Astrocyte (in vitro differentiated cells and primary cell): ENCODE measurements around the gene CTIF. TPM values are rescaled to one million over a fixed set of nuclear protein-coding genes. Genes with fewer than 3 reads are reported as not detected.

ENCODE experiments used
- DNase-seq: peaks from one replicate; pipeline ENCODE4 v3.0.0-alpha.2; 2010; ENCODE audit warnings: low read depth
- FAIRE-seq: peaks from 2 replicates; lab custom pipeline; 2011; peaks lifted over from hg19 to GRCh38; lab: Jason Lieb, UNC
- H2AFZ ChIP-seq: 2 replicates; pipeline ENCODE4 v1.6.0; 2012; ENCODE audit warnings: low read depth, low read length, inconsistent platforms
- H3K27ac ChIP-seq: 2 replicates; pipeline ENCODE4 v1.5.1; 2011; ENCODE audit warnings: low read depth, low read length, inconsistent platforms
- H3K27me3 ChIP-seq: 2 replicates; pipeline ENCODE4 v1.6.0; 2011; ENCODE audit warnings: low read length, inconsistent platforms; ENCODE audit not compliant: insufficient read depth
- H3K36me3 ChIP-seq: 2 replicates; pipeline ENCODE4 v1.5.1; 2011; ENCODE audit warnings: low read length, inconsistent platforms; ENCODE audit not compliant: insufficient read depth
- H3K4me1 ChIP-seq: 2 replicates; pipeline ENCODE4 v1.5.1; 2011; ENCODE audit warnings: low read length, inconsistent platforms; ENCODE audit not compliant: insufficient read depth
- H3K4me2 ChIP-seq: 2 replicates; pipeline ENCODE4 v1.6.0; 2012; ENCODE audit warnings: low read length, inconsistent platforms
- H3K4me3 ChIP-seq: 2 replicates; pipeline ENCODE4 v1.5.1; 2011; ENCODE audit warnings: low read depth, mild to moderate bottlenecking, low read length, inconsistent platforms; ENCODE audit not compliant: insufficient read depth
- H3K79me2 ChIP-seq: 2 replicates; pipeline ENCODE4 v1.6.0; 2012; ENCODE audit warnings: mild to moderate bottlenecking, low read length, inconsistent platforms; ENCODE audit not compliant: insufficient read depth
- H3K9ac ChIP-seq: 2 replicates; pipeline ENCODE4 v1.6.0; 2012; ENCODE audit warnings: mild to moderate bottlenecking, low read length, inconsistent platforms
- H3K9me3 ChIP-seq: 2 replicates; pipeline ENCODE4 v1.5.1; 2012; ENCODE audit warnings: low read depth, mild to moderate bottlenecking, low read length, inconsistent platforms; ENCODE audit not compliant: insufficient read depth
- H4K20me1 ChIP-seq: 2 replicates; pipeline ENCODE4 v1.6.0; 2012; ENCODE audit warnings: low read length, inconsistent platforms; ENCODE audit not compliant: insufficient read depth
- H3K27ac Mint-ChIP-seq: one replicate; pipeline ENCODE4 v1.8.0; 2021; ENCODE audit warnings: mild to moderate bottlenecking, mixed read lengths; ENCODE audit not compliant: unreplicated experiment
- H3K27me3 Mint-ChIP-seq: one replicate; pipeline ENCODE4 v1.8.0; 2021; ENCODE audit warnings: low read depth, mixed read lengths; ENCODE audit not compliant: unreplicated experiment
- H3K36me3 Mint-ChIP-seq: one replicate; pipeline ENCODE4 v1.8.0; 2021; ENCODE audit warnings: low read depth, mixed read lengths; ENCODE audit not compliant: unreplicated experiment
- H3K4me1 Mint-ChIP-seq: one replicate; pipeline ENCODE4 v1.8.0; 2021; ENCODE audit warnings: low read depth, mixed read lengths; ENCODE audit not compliant: unreplicated experiment
- H3K4me3 Mint-ChIP-seq: one replicate; pipeline ENCODE4 v1.8.0; 2021; ENCODE audit warnings: mild to moderate bottlenecking, moderate library complexity, mixed read lengths; ENCODE audit not compliant: unreplicated experiment
- H3K9me3 Mint-ChIP-seq: one replicate; pipeline ENCODE4 v1.8.0; 2021; ENCODE audit warnings: mild to moderate bottlenecking, mixed read lengths; ENCODE audit not compliant: unreplicated experiment
- CTCF ChIP-seq: IDR thresholded peaks from 2 replicates; pipeline ENCODE4 v1.5.1; 2011; ENCODE audit warnings: low read depth, mild to moderate bottlenecking, inconsistent platforms, low read length, moderate library complexity; ENCODE audit not compliant: insufficient read depth
- EZH2 ChIP-seq: IDR thresholded peaks from 2 replicates; pipeline ENCODE4 v1.6.1; 2012; ENCODE audit warnings: mild to moderate bottlenecking, low read length, inconsistent platforms; ENCODE audit not compliant: insufficient read depth
- total RNA-seq: library from RNA; stranded (reverse); gene quantifications from 2 replicates; pipeline ENCODE4 v1.2.1, GENCODE V29; 2021

Gene CTIF
- total RNA-seq, 1 donor from 2014 or later = 101 TPM

- H3K27me3 Mint-ChIP-seq = no peaks in the 10 kb centered on the region
- peaks cover 2% of the 10 kb centered on the region for H3K9me3 Mint-ChIP-seq
- H3K79me2 ChIP-seq = peaks cover 46% of the 10 kb centered on the region
- TF ChIP-seq CTCF (no peak), EZH2 (no peak)
- peaks cover 20% of the 10 kb centered on the region for H3K36me3 Mint-ChIP-seq
- H3K9me3 ChIP-seq = peaks cover 4% of the 10 kb centered on the region
- H3K4me1 ChIP-seq = peaks cover 19% of the 10 kb centered on the region
- no peak overlapping the region for H3K9ac ChIP-seq
- peaks cover 25% of the 10 kb centered on the region for H3K4me1 Mint-ChIP-seq
- H3K27me3 ChIP-seq = no peaks in the 10 kb centered on the region
- H3K27ac ChIP-seq = no peak overlapping the region
- no peak overlapping the region for H3K4me2 ChIP-seq
- no peak overlapping the region for H3K27ac Mint-ChIP-seq
- peaks cover 15% of the 10 kb centered on the region for H3K36me3 ChIP-seq
- no peak for DNase-seq
- no peak overlapping the region for H3K4me3 ChIP-seq
- FAIRE-seq = no peak
- H3K4me3 Mint-ChIP-seq = no peak overlapping the region
- H2AFZ ChIP-seq = no peak overlapping the region
- peaks cover 82% of the 10 kb centered on the region for H4K20me1 ChIP-seq
Observed at GRCh38 chr18:48663096-48663930, 124.5 kb downstream of the CTIF start.

GRCh38 chr18:48663931-48664847, 125.4 kb downstream of the CTIF start:
- H3K4me1 Mint-ChIP-seq = peaks cover 25% of the 10 kb centered on the region
- H3K79me2 ChIP-seq = peaks cover 37% of the 10 kb centered on the region
- H3K36me3 Mint-ChIP-seq = peaks cover 23% of the 10 kb centered on the region
- H3K4me2 ChIP-seq = no peak overlapping the region
- no peak overlapping the region for H3K27ac ChIP-seq
- no peak overlapping the region for H3K4me3 ChIP-seq
- H3K27me3 ChIP-seq = no peaks in the 10 kb centered on the region
- FAIRE-seq = no peak
- peaks cover 4% of the 10 kb centered on the region for H3K9me3 ChIP-seq
- no peaks in the 10 kb centered on the region for H3K27me3 Mint-ChIP-seq
- H4K20me1 ChIP-seq = peaks cover 74% of the 10 kb centered on the region
- no peak for TF ChIP-seq EZH2
- TF ChIP-seq CTCF = peak; percentile 75
- peaks cover 19% of the 10 kb centered on the region for H3K4me1 ChIP-seq
- H3K9me3 Mint-ChIP-seq = peaks cover 2% of the 10 kb centered on the region
- H3K27ac Mint-ChIP-seq = no peak overlapping the region
- H3K4me3 Mint-ChIP-seq = no peak overlapping the region
- peak; percentile 22 for DNase-seq
- no peak overlapping the region for H2AFZ ChIP-seq
- H3K9ac ChIP-seq = no peak overlapping the region
- H3K36me3 ChIP-seq = peaks cover 18% of the 10 kb centered on the region
